Fibroblast of skin of abdomen (primary cell): ENCODE measurements around the gene RBM15. TPM values are rescaled to one million over a fixed set of nuclear protein-coding genes. Genes with fewer than 3 reads are reported as not detected.

Experiments
- DNase-seq: peaks from one replicate; pipeline ENCODE4 v3.0.0-alpha.2; 2013
- polyA plus RNA-seq, 2 experiments: library from polyadenylated mRNA; unstranded; fragments of 120-200 nt; gene quantifications; one replicate each; pipeline ENCODE4 v1.2.1, GENCODE V29; 2013; ENCODE audit not compliant: insufficient read length in 2 of 2

RBM15 gene, protein sequence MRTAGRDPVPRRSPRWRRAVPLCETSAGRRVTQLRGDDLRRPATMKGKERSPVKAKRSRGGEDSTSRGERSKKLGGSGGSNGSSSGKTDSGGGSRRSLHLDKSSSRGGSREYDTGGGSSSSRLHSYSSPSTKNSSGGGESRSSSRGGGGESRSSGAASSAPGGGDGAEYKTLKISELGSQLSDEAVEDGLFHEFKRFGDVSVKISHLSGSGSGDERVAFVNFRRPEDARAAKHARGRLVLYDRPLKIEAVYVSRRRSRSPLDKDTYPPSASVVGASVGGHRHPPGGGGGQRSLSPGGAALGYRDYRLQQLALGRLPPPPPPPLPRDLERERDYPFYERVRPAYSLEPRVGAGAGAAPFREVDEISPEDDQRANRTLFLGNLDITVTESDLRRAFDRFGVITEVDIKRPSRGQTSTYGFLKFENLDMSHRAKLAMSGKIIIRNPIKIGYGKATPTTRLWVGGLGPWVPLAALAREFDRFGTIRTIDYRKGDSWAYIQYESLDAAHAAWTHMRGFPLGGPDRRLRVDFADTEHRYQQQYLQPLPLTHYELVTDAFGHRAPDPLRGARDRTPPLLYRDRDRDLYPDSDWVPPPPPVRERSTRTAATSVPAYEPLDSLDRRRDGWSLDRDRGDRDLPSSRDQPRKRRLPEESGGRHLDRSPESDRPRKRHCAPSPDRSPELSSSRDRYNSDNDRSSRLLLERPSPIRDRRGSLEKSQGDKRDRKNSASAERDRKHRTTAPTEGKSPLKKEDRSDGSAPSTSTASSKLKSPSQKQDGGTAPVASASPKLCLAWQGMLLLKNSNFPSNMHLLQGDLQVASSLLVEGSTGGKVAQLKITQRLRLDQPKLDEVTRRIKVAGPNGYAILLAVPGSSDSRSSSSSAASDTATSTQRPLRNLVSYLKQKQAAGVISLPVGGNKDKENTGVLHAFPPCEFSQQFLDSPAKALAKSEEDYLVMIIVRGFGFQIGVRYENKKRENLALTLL
- polyA plus RNA-seq (2013, experiment 1 of 2; ENCODE audit: insufficient read length), result 5.7 TPM
- 5.7 TPM for polyA plus RNA-seq (2013, experiment 2 of 2; ENCODE audit: insufficient read length)

DNA sequence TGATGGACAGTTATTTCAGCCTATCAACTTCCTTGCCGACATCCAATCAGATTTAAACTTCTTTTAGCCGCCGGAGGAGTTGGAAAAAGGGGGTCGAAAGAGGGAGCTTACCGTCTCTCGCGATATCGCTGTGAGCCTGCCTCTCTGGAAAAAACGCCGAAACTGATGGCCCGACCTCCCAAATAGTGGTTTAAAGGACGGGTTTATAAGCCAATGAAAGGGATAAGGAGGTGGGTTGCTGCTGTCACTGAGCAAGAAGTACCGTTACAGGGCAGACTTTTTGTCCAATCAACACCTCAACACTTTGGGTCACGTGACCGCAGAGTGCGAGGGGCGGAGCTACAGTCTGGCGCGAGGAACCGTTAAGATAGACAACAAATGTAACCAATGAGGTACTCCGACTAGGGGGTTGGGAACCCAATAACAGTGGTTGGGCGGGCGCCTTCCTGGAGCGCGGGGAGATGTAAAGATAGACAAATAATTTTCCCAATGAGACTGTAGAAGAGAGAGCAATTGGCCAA lies at the start of gene RBM15:
Gene RBM15, plus strand, starts transcription at position 492 of the 521 bp plus-strand sequence. Its CDS starts 29 bp downstream, at position 521.
- peak; percentile 100 for DNase-seq

DNA sequence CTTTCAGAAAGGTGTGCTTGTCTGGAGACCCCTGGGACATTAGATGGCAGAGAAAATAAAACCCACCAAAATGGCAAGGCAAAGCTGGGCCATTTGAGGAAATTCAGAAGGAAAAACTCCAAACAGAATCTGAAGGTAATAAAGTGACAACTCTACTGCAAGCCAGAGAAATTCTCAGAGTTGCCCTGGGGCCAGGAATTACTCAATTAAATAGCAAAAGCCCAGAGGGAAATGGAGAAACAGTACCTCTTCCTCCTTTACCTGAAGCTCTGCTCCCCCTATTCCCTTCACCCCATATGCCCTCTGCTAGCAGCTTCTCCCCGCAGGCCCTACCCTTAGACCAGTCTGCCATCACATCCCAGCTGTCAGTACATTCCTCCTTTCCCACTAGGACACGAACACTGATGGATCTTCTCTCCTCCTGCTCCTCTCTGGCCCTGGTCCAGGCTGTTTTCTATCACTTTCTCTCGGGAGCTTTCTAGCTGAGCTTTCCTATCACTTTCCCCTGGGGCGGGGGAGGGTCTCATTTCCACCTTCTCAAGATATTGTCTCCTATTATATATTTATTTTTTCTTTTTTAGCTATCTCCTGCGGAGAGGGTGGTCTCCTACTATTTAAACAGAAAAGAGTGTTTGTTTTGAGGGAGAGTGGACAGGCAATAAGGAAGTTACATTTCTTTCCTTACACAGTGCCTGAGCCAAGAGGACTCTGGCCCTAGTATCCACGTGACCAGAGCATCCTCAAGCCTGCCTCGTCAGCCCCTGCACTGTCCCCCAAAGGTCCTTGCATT lies 47.7 kb upstream of the RBM15 start:
- no peak for DNase-seq

DNA sequence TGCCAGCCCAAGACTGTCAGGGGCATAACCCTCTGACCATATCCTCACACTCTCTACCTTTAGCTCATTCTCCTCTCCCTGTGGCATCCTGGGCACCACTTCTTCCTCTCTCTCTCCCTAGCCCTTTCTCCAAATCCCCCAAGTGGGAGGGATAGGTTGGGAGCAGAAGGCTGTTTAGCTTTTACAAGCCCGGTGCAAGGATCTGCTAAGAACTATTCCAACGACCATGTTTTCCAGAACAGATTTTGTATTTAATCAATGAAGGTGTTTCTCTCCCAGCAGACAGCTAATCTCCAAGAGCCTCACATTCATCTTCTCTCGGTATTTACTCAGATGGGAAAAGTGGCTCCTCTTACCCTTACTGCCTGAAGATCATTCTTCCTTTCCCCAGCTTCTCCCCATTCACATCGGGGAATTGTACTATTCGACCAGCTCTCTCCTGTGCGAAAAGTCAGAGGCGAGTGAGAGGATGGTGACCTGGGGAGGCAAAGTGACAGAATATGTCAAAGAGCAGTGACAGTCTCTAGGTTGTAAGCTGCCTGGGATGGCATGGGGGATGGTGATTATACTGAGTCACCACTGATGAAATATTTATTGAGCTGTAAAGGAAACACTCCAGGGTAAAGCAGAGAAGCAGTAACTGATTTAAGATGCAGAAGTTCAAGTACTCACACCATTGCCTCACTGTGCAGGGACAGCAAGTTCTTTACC lies 47.0 kb upstream of the RBM15 start:
- peak; percentile 49 for DNase-seq

DNA sequence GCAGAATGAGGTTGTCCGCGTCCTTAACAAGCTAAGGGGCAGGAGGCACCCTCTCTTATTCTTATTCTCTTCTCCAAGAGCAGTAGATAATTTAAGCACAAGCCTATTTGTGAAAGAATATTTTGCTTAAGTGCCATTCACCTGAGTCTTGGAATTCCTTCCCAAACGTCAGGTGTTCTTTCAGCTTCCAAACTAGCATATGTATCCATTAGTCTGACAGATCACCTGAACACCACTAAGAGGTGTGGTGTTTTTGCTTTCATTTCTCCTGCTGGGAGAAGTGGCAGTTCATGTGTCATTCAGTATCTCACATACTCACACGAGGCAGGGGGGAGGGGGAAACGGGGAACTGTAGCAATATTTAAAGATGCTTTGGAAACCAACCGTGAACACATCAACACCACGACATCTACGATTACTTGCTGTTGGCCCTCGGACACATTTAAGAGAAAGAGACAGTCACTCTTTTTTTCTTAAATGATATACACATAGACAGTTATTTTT lies 45.5 kb upstream of the RBM15 start:
- DNase-seq, result no peak

DNA sequence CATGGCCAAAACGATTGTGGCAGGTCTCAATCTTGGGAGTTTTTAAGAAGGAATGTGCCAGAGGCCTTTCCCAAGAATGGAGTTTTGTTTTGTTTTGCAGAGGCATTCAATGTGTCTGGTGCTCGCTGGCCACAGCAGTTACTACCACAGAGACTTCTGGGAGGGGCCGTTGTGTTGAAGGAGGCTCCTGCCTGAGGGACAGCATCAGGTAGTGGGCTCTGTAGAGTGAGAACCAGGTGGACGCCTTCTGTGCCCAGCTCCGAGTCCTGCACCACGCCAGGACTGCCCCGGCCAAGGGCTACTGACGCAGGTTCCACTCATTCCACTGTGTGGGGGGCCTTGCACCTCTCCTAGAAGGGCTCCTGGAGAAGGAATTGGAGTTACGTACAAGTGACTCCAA lies 44.9 kb upstream of the RBM15 start:
- no peak for DNase-seq

DNA sequence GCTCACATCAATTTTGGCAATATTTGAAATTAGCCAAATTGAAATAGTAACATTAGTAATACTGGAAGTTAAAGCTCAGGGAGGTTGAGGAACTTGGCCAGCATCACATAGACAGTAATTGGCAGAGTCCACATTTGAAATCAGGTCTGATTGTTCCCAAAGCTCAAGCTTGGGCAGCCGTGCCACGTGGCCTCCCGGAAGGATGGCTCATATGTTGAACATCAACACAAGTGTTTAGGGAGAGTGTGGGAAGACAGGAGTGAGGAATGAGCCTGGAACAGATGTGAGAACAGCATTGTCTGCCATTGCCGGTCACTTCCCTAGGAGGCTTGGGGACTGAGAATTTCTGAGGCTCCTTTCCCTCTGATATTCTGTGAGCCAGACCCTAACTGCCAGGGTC lies 40.2 kb upstream of the RBM15 start:
- no peak for DNase-seq

DNA sequence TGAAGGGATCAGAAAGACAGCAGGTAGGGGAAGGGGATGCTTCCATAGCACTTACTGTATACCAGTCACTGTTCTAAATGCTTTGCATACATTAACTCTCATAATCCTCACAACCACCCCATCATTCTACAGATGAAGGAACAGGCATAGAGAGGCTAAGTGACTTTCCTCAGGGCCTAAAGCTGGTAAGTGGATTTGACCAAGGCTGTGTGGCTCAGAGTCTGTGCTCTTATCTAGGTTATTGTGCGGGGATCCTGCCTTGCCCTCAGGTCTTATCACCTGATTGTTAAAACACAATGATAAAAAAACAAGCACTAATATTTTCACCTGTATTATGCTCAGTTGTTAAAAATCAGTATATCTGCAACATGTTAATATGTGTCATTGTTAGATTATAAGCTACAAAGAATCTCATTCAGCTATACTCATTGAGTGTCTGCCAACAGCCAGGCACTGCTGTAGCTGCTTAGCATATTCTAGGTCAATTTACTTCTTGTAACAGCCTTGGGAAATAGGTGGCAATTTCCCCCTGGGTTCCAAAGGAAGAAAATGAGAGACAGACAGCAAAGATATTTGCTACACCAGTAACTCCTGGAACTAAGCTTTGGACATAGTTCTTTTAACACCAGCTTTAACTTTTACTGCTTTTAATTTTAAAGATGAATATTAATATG lies 38.6 kb upstream of the RBM15 start:
- no peak for DNase-seq

DNA sequence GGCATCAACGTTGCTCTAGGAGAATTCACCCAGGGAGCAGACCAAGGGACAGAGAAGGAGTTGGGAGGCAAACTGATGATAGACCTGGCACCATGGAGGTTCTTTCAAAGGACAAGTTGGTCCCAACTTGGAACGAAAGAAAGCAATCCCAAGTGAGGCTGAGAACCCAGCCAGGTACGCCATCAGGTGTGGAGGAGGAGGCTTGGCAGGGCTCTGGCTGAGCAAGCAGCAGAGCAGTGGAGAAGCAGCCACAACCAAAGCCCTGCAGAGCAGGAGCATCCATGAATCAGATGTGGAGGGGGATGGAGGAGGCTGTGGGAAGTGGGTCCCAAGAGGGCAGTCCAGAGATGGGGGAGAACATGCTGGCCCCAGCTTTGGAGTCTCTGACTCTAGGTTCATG lies 36.3 kb upstream of the RBM15 start:
- no peak for DNase-seq

DNA sequence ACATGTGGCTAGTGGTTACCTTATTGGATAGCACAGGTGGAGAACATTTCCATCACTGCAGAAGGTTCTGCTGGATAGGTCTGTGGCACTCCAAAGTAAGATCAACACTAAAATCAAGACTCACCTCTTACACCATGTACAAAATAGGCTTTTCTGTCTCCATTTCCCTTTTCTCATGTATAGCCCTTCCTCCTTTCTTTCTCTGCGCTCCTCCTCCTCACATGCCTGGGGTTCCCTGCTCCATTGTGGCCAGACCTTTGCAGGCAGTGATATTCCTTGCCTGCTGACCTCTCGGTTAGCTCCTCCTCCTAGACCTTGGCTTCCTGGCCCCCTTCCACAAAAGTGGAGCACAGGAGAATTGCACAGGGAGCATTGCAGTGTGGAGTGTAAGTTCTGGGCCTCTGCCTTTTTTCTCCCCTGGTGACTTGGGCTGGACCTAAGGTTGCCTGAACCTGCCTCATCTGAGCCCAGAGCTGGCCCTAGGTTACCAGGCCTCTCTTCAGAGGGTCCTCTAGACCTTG lies 33.2 kb upstream of the RBM15 start:
- no peak for DNase-seq

DNA sequence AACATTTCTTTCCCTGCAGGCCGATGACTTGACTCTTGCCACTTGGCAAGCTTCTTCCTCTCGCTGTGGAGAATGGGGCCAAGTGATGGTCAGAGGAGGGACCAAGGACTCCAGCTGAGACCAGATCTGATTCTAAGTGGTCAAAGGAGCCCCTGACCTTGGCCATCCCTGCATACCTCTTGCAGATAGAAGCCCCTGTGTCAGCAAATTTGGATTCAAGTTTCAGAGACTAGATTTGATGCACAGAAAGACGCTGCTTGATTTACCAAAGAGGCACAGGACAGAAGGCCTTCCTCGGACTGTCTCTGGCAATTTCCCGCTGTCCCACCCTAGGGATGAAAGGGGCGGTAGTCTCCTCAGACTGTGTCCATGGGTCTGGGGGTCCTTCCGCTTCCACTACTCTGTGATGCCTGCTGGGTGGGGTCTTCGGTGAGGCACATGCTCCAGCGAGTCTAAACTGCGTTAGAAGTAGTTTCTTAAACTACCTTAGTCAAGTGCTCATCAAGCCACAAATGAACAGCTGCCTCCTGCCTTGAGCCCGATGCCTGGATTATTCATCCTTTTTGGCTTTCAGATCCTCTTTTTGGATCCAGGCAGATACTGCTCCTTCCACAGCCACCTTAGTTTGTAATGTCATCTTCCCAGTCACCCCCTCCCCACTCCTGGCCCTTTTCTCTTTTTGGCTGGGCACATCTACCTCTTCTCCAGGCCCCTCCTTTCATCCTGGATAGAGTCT lies 31.8 kb upstream of the RBM15 start:
- DNase-seq, result no peak

DNA sequence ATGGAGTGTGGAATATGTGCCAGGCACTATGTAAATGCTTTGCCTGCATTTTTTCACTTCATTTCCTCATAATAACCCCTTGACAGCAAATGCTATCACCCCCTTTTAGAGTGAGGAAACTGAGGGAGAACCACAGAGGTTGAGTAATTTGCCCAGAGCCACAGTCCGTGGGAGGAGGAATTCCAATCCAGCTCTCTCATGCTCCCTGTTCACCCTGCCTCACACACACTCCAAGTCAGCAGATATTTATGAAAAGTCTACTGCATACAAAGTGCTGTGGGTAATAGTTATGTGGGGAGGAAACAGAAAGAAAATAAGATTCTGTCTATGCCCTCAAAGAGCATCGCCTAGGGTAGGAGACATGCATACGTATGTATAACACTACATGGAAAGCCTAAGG lies 30.9 kb upstream of the RBM15 start:
- DNase-seq, result peak; percentile 68

DNA sequence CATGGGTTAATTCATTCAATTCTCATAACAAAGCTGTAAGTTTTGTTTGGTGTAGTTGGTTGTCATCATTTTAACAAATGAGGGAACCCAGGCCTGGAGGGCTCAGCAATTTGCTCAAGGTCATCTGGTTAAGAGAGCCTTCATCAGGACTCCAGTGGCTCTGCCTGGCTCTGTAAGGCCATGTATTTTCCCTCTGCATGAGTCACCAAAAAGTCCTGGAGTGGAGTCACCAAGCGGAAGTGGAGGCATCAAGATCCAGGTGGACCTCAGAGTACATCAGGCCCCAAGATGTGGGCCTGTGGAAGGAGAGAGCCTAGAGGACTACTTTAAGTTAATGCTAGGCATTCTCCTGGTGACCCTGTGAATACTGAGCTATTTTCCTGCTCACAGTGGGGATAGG lies 30.0 kb upstream of the RBM15 start:
- peak; percentile 18 for DNase-seq

DNA sequence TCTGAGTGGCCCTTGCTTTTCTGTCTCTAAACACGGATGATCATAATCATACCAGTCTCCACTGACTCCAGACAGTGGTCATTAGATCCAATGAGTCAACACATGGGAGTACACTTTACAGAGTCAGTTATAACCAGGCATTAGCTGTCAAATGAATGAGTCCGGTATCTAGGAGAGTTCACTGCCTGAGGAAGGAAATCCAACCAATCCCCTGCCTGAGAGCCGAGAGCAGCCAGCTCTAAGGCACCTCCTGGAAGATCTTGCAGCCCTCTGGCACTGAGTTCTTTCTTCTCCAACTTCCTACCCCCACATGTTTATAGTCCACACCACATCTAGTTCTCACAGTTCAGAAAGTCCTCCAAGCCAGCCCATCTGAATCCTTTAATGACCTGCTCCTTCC lies 29.4 kb upstream of the RBM15 start:
- DNase-seq, result peak; percentile 63

DNA sequence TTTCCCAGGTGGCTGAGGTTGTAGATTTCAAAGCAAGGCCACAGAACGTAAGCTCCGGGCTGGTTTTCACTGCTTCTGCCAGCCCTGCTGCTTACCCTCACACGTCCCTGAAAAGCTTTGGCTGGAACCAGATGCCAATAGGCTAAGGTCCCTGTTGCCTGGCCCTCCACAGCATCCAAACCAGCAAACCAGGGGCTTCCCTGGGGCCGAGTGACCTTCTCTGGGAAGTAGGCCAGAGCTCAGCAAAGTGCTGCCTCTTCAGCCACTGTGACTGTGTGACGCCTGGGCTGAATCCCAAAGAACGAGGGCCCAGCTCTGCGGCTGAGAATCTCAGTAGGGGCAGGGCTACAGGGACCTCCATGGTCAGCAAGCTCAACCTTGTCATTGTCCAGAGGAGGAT lies 28.9 kb upstream of the RBM15 start:
- DNase-seq, result no peak

DNA sequence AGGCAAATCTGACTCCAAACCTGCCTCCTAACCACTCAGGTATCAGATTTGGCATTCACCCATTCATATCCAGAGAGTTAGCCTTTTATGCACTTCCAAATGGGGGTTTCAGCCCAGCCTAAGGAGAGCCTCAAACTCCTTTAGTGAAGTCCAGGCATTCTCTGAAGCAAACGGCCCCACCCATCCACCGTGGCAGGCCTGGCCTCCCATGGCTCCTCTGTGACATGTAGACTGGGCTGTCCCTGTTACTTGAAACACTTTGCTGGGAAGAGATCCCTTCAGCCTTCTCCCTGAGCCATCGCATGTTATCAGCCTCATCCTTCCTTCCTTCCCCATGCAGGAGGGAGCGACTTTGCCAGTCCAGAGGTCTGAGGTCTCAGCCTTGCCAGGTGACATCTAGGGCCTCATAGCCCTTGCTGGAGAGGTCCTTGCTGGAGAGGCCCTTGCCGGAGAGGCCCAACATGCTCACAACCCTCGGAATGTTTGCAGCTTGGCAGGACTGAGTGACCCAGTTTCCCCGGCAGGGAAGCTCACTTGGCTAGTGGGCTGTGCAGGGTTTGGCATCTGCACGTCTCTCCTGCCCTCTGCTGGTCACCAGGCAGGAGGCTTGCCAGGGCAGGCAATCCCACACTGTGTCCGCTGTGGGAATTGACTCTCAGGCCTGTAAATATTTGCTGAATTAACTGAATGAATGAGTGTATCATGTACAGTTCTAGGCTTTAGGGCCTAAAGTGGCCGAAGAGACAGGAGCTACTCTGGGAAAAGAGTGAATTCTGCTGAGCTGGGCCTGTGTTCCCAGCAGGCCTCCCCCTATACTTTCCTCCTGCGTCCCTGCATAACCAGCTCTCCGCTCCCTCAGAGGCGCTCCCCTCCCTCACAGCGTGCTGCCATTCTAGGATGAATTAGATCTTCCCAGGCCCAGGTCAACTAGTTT lies 26.7 kb upstream of the RBM15 start:
- peak; percentile 69 for DNase-seq

DNA sequence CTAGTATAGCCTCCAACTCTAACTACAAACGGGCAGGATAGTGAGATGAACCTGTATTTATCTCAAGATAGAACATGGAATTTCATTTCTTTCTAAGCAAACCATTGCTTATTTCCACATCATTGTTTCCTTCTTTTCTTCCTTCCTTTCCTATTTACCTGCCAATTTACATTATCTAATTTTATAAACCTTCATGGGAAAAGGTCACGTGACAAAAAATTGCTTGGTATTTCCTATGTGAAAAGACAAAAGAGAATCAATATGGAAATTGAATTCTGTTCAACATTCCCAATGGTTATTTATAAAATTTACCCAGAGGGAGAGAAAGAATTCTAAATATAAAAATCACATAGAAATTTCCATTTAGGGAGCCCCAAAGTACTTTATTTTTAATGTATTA lies 22.4 kb upstream of the RBM15 start:
- no peak for DNase-seq

DNA sequence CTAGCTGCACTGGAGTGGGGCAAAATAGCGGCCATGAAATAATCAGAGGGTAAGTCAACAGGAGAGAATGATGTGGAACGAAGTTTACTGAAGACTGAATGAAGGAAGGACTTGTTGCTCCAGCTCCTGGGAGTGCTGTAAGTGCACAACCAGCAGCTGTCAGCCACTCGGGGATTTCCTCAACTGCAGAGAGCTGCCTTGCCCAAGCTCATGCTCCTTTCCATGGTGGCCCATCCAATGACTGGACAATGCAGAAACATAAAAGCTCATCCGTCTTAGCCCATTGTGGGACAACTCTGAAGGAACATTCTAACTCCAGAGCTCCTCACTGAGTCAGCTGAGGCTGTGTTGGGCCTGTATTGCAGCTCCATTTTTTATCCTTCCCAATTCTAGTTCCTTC lies 21.1 kb upstream of the RBM15 start:
- no peak for DNase-seq

DNA sequence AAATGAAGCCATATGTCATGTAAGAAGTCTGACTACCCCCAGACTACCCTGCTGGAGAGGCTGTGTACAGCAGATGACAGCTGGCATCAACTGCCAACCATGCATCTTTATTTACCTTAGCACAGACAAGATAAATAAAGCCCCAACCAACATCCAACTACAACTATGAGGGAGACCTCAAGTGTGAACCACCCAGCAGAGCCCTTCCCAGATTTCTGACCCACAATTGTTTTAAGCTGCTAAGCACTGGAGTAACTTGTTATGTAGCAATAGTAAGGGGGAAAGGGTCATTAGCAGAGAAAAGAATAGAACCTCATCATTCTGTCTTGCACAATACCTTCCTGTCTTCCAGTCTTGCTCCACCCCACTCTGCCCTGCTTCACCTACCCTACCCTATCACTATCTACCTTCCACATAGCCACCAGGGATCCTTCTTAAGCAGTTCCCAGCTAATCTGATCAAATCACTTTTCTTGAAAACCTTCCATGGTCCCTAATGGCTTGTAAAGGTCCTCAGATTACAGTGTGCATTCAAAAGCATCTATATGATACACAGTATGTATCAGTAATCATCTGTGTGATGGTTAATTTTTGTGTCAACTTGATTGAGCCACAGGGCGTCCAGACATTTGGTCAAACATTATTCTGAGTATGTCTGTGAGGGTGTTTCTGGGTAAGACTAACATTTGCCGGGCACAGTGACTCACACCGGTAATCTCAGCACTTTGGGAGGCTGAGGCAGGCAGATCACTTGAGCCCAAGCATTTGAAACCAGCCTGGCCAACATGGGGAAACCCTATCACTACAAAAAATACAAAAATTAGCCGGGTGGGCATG lies 19.6 kb upstream of the RBM15 start:
- DNase-seq, result no peak
